ENCODE data around the gene SETD6. TPM values are rescaled to one million over a fixed set of nuclear protein-coding genes. Genes with fewer than 3 reads are reported as not detected.

Gene SETD6
- total and polyA plus RNA-seq, 2 experiments from 2014 or later = 39.7 to 54.0 TPM

GRCh38 chr16:58494981-58495520, 20.3 kb upstream of the SETD6 start:
- Mint-ChIP-seq H3K9me3 (no peaks in the 10 kb centered on the region; the same call in 2 of the 3 replicates), H3K27ac (peak overlapping the region; percentile 10; the same call in 1 of the 2 replicates), H3K4me1 (peaks cover 31% of the 10 kb centered on the region), H3K4me3 (no peak overlapping the region), H3K27me3 (ENCODE audit: insufficient read depth, low read depth, poor library complexity) (peaks cover 31% of the 10 kb centered on the region), H3K36me3 (ENCODE audit: low read depth) (no peaks in the 10 kb centered on the region)
- Histone ChIP-seq H3K79me2 (replicated peaks; ENCODE audit: insufficient read depth) (no peaks in the 10 kb centered on the region), H3K9me2 (ENCODE audit: insufficient read depth) (no peaks in the 10 kb centered on the region), H4K20me1 (replicated peaks; ENCODE audit: insufficient read depth) (no peaks in the 10 kb centered on the region; the same call in 1 of the 2 replicates), H3F3A (replicated peaks; ENCODE audit: low read depth) (no peaks in the 10 kb centered on the region), H3K27ac (ENCODE audit: low read depth) (no peak overlapping the region), H3K4me3 (no peak overlapping the region), H3K4me2 (peak overlapping the region; percentile 53), H3K4me1 (ENCODE audit: insufficient read depth) (peaks cover under 1% of the 10 kb centered on the region; the same call in 1 of the 2 replicates), H3K27me3 (ENCODE audit: insufficient read depth) (no peaks in the 10 kb centered on the region), H2AFZ (no peak overlapping the region), H3K36me3 (ENCODE audit: insufficient read depth) (no peaks in the 10 kb centered on the region)
- peak; percentile 99 for DNase-seq (ENCODE audit: low spot score)
- TF ChIP-seq CREB1 (CRISPR knock-in tag; IDR thresholded peaks at IDR 0.05; ENCODE audit: low read depth) = peak; percentile 66
- TF ChIP-seq EZH2phosphoT487 (IDR thresholded peaks at IDR 0.05; ENCODE audit: unreplicated experiment) = no peak
- TF ChIP-seq CTCF (conservative IDR thresholded peaks at IDR 0.05; ENCODE audit: low read depth in 2 of 2) = peak; percentile 64 to 66
- peak; percentile 67 for ATAC-seq

- Histone ChIP-seq H3K36me3 (ENCODE audit: insufficient read depth) (no peaks in the 10 kb centered on the region), H4K20me1 (replicated peaks; ENCODE audit: insufficient read depth) (no peaks in the 10 kb centered on the region; the same call in 1 of the 2 replicates), H3K4me1 (ENCODE audit: insufficient read depth) (peaks cover 4% of the 10 kb centered on the region; the same call in 1 of the 2 replicates), H3K27ac (ENCODE audit: low read depth) (no peak overlapping the region), H3F3A (replicated peaks; ENCODE audit: low read depth) (no peaks in the 10 kb centered on the region), H3K4me2 (peak overlapping the region; percentile 53), H2AFZ (no peak overlapping the region; the same call in 1 of the 2 replicates), H3K9me2 (ENCODE audit: insufficient read depth) (no peaks in the 10 kb centered on the region), H3K79me2 (replicated peaks; ENCODE audit: insufficient read depth) (no peaks in the 10 kb centered on the region), H3K27me3 (ENCODE audit: insufficient read depth) (no peaks in the 10 kb centered on the region), H3K4me3 (no peak overlapping the region)
- Mint-ChIP-seq H3K36me3 (ENCODE audit: low read depth) (no peaks in the 10 kb centered on the region), H3K27ac (peak overlapping the region; percentile 10; the same call in 1 of the 2 replicates), H3K4me3 (0 out of 3 replicates have a peak overlapping the region, but pooled peaks have one; percentile 24), H3K4me1 (peaks cover 36% of the 10 kb centered on the region), H3K27me3 (ENCODE audit: insufficient read depth, low read depth, poor library complexity) (peaks cover 36% of the 10 kb centered on the region), H3K9me3 (no peaks in the 10 kb centered on the region; the same call in 2 of the 3 replicates)
- DNase-seq (ENCODE audit: low spot score) (no peak), ATAC-seq (peak; percentile 3)
- TF ChIP-seq ETS1 (IDR thresholded peaks at IDR 0.05) = no peak
- TF ChIP-seq EZH2 (IDR thresholded peaks at IDR 0.05; ENCODE audit: low read depth, unreplicated experiment) = no peak
- no peak for TF ChIP-seq NANOG (IDR thresholded peaks at IDR 0.05; ENCODE audit: borderline replicate concordance)
- TF ChIP-seq ZNF114 (CRISPR knock-in tag; IDR thresholded peaks at IDR 0.05) = no peak
- no peak for TF ChIP-seq ZNF331 (CRISPR knock-in tag; IDR thresholded peaks at IDR 0.05; ENCODE audit: low read depth)
- no peak for TF ChIP-seq STAT1 (IDR thresholded peaks at IDR 0.05; ENCODE audit: unreplicated experiment)
- no peak for TF ChIP-seq JUNB (IDR thresholded peaks at IDR 0.05; ENCODE audit: unreplicated experiment)
- no peak for TF ChIP-seq ZNF462 (CRISPR knock-in tag; IDR thresholded peaks at IDR 0.05)
Measured at GRCh38 chr16:58495521-58496331, 19.6 kb upstream of the SETD6 start.

Measured in GM23338 (cell line).